WTC11 (cell line): ENCODE results near the gene ARHGEF33.

ENCODE experiments used
- ERG ChIP-seq: fragments of 250-450 bp; sonication (Bioruptor Pico); IDR thresholded peaks from 2 replicates; pipeline ENCODE4 v1.8.0; 2021; ENCODE audit warnings: mild to moderate bottlenecking
- HMGA2 ChIP-seq: fragments of 250-450 bp; sonication (Bioruptor Pico); IDR thresholded peaks from 2 replicates; pipeline ENCODE4 v1.4.0; 2021; ENCODE audit warnings: mild to moderate bottlenecking, moderate library complexity
- TF ChIP-seq, protein P1 (sequence below): sonication (generic); formaldehyde crosslinking; IDR thresholded peaks from 2 replicates; pipeline ENCODE4 v1.8.1; 2023; ENCODE audit warnings: mild to moderate bottlenecking, missing genetic modification reagents, moderate library complexity
- TF ChIP-seq, protein P2 (sequence below): fragments of 200-600 bp; IDR thresholded peaks from 2 replicates; pipeline ENCODE4 v1.8.0; 2022; ENCODE audit warnings: antibody characterized with exemption
- TF ChIP-seq, protein P3 (sequence below): sonication (generic); formaldehyde crosslinking; IDR thresholded peaks from 2 replicates; pipeline ENCODE4 v1.8.1; 2023; ENCODE audit warnings: mild to moderate bottlenecking, moderate library complexity, missing genetic modification reagents

DNA sequence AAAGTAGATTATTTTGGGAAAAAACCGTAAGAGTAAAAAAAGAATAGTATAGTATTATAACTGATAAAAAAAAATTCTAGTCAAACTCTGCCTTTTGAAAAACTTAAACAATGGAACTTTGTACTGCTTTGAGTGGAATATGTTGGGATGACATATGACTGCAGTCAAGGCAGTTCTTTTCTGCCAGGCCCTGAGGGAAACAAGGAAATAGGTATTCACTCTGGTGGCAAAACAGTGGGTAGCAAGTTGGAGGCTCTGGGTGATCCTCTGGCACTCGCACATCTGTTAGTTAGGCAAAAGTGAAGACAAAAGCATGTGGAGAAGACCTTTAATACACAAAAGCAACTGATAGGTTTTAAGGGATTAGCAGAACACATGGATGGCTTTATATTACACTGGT lies 102.2 kb downstream of the ARHGEF33 start:
- TF ChIP-seq HMGA2 (CRISPR knock-in tag) (no peak), ERG (CRISPR knock-in tag) (no peak)
- TF ChIP-seq, protein P1, sequence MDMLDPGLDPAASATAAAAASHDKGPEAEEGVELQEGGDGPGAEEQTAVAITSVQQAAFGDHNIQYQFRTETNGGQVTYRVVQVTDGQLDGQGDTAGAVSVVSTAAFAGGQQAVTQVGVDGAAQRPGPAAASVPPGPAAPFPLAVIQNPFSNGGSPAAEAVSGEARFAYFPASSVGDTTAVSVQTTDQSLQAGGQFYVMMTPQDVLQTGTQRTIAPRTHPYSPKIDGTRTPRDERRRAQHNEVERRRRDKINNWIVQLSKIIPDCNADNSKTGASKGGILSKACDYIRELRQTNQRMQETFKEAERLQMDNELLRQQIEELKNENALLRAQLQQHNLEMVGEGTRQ (CRISPR knock-in tag) = no peak
- TF ChIP-seq, protein P2, sequence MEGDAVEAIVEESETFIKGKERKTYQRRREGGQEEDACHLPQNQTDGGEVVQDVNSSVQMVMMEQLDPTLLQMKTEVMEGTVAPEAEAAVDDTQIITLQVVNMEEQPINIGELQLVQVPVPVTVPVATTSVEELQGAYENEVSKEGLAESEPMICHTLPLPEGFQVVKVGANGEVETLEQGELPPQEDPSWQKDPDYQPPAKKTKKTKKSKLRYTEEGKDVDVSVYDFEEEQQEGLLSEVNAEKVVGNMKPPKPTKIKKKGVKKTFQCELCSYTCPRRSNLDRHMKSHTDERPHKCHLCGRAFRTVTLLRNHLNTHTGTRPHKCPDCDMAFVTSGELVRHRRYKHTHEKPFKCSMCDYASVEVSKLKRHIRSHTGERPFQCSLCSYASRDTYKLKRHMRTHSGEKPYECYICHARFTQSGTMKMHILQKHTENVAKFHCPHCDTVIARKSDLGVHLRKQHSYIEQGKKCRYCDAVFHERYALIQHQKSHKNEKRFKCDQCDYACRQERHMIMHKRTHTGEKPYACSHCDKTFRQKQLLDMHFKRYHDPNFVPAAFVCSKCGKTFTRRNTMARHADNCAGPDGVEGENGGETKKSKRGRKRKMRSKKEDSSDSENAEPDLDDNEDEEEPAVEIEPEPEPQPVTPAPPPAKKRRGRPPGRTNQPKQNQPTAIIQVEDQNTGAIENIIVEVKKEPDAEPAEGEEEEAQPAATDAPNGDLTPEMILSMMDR = no peak
- TF ChIP-seq, protein P3, sequence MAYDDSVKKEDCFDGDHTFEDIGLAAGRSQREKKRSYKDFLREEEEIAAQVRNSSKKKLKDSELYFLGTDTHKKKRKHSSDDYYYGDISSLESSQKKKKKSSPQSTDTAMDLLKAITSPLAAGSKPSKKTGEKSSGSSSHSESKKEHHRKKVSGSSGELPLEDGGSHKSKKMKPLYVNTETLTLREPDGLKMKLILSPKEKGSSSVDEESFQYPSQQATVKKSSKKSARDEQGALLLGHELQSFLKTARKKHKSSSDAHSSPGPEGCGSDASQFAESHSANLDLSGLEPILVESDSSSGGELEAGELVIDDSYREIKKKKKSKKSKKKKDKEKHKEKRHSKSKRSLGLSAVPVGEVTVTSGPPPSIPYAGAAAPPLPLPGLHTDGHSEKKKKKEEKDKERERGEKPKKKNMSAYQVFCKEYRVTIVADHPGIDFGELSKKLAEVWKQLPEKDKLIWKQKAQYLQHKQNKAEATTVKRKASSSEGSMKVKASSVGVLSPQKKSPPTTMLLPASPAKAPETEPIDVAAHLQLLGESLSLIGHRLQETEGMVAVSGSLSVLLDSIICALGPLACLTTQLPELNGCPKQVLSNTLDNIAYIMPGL (CRISPR knock-in tag) = no peak
